GM12878 (cell line): ENCODE results near the gene MPRIP. TPM values are rescaled to one million over a fixed set of nuclear protein-coding genes. Genes with fewer than 3 reads are reported as not detected.

Source experiments
- ATAC-seq: fragments of 200-7000 bp; cut with Tn5 transposase; 3 replicates; pipeline ENCODE4 v1.9.1; 2020; ENCODE audit warnings: mild to moderate bottlenecking, moderate library complexity
- BruUV-seq: library from RNA; stranded (reverse); fragments of 400-500 nt; replicated peaks from 2 replicates; lab custom pipeline; 2021; lab: Mats Ljungman, UMichigan
- CTCF ChIA-PET: fragments of 300-600 bp; sonication (Branson Sonifier 250); formaldehyde crosslinking; extraction: SDS; loops from one replicate; lab custom pipeline; 2021; ENCODE audit warnings: inconsistent platforms; lab: Yijun Ruan, JAX
- POLR2A ChIA-PET: fragments of 350-600 bp; formaldehyde crosslinking; extraction: SDS; loops from one replicate; lab custom pipeline; 2021; ENCODE audit warnings: inconsistent platforms; lab: Charles Lee
- RAD21 ChIA-PET: fragments of 300-600 bp; sonication (Branson Sonifier 250); formaldehyde crosslinking; loops from one replicate; lab custom pipeline; 2023; ENCODE audit warnings: antibody characterized with exemption; ENCODE audit not compliant: unreplicated experiment; lab: Charles Lee
- SMC1A ChIA-PET: fragments of 300-600 bp; sonication (Branson Sonifier 250); formaldehyde crosslinking; loops from one replicate; lab custom pipeline; 2023; ENCODE audit not compliant: unreplicated experiment, uncharacterized antibody; lab: Charles Lee
- DNase-seq: peaks from one replicate; pipeline ENCODE4 v3.0.0-alpha.2; 2011; ENCODE audit warnings: low read depth, low spot score
- FAIRE-seq: peaks from 3 replicates; lab custom pipeline; 2011; peaks lifted over from hg19 to GRCh38; lab: Jason Lieb, UNC
- H2AFZ ChIP-seq: 2 replicates; pipeline ENCODE4 v1.6.0; 2011; ENCODE audit warnings: low read depth, low read length, control low read depth; ENCODE audit not compliant: control insufficient read depth
- H3K27ac ChIP-seq: 2 replicates; pipeline ENCODE4 v1.5.1; 2011; ENCODE audit warnings: control low read depth; ENCODE audit not compliant: control insufficient read depth, insufficient read depth
- H3K27me3 ChIP-seq, 2 experiments: replicated peaks in 1 of 2; 2 replicates each; pipeline versions ENCODE4 v1.6.0 to v1.6.1; 2011; ENCODE audit warnings: low read length in 1 of 2; ENCODE audit not compliant: control insufficient read depth in 2 of 2, insufficient read depth in 2 of 2
- H3K36me3 ChIP-seq, 2 experiments: 2 replicates each; pipeline ENCODE4 v1.5.1; 2011; ENCODE audit warnings: low read length in 1 of 2; ENCODE audit not compliant: control insufficient read depth in 2 of 2, insufficient read depth in 2 of 2
- H3K4me1 ChIP-seq: 2 replicates; pipeline ENCODE4 v1.6.1; 2011; ENCODE audit warnings: mild to moderate bottlenecking, low read length, moderate library complexity, mixed read lengths; ENCODE audit not compliant: control insufficient read depth, insufficient read depth
- H3K4me2 ChIP-seq: 2 replicates; pipeline ENCODE4 v1.6.0; 2011; ENCODE audit warnings: control low read depth; ENCODE audit not compliant: control insufficient read depth, insufficient read depth
- H3K4me3 ChIP-seq: fragments of 200-600 bp; sonication (generic); 2 replicates; pipeline ENCODE4 v1.5.1; 2016
- H3K79me2 ChIP-seq: 2 replicates; pipeline ENCODE4 v1.6.0; 2011; ENCODE audit warnings: low read length; ENCODE audit not compliant: control insufficient read depth, insufficient read depth
- H3K9ac ChIP-seq: 2 replicates; pipeline ENCODE4 v1.8.0; 2011; ENCODE audit warnings: low read length, control low read depth, mixed read lengths; ENCODE audit not compliant: control insufficient read depth, insufficient read depth
- H3K9me3 ChIP-seq: replicated peaks from 3 replicates; pipeline ENCODE4 v1.5.1; 2011; ENCODE audit warnings: mild to moderate bottlenecking, low read length; ENCODE audit not compliant: control insufficient read depth, insufficient read depth
- H4K20me1 ChIP-seq: 2 replicates; pipeline ENCODE4 v1.6.0; 2011; ENCODE audit not compliant: control insufficient read depth, insufficient read depth
- MTA3 ChIP-seq: IDR thresholded peaks from 2 replicates; pipeline ENCODE4 v1.6.1; 2012; ENCODE audit warnings: low read length, inconsistent platforms, borderline replicate concordance
- RB1 ChIP-seq: fragments of 450-650 bp; formaldehyde crosslinking; IDR thresholded peaks from 2 replicates; pipeline ENCODE4 v1.6.1; 2017; ENCODE audit warnings: mild to moderate bottlenecking, borderline replicate concordance
- RUNX3 ChIP-seq: IDR thresholded peaks from 2 replicates; pipeline ENCODE4 v1.6.1; 2012; ENCODE audit warnings: low read length, inconsistent platforms
- SPI1 ChIP-seq: IDR thresholded peaks from 2 replicates; pipeline ENCODE4 v1.6.1; 2011; ENCODE audit warnings: low read depth, mild to moderate bottlenecking, low read length, moderate library complexity, borderline replicate concordance; ENCODE audit not compliant: insufficient read depth
- ZNF622 ChIP-seq: fragments of 450-650 bp; IDR thresholded peaks from 2 replicates; pipeline ENCODE4 v1.6.1; 2017; ENCODE audit warnings: mild to moderate bottlenecking, inconsistent platforms
- ZSCAN29 ChIP-seq: fragments of 450-650 bp; IDR thresholded peaks from 2 replicates; pipeline ENCODE4 v1.6.1; 2017; ENCODE audit warnings: mild to moderate bottlenecking, moderate library complexity
- WGBS: methylation state at CpG from one replicate; pipeline ENCODE4 v1.1.6; 2016; ENCODE audit warnings: low lambda C conversion rate; ENCODE audit not compliant: insufficient replicate concordance, insufficient coverage; ENCODE audit errors: missing lambda C conversion rate; 5-methylcytosine and 5-hydroxymethylcytosine counted together
- in situ Hi-C: fragments of 300-500 bp; cut with MboI; formaldehyde crosslinking; loops from 9 replicates; pipeline ENCODE4 v1.14.3; 2018; ENCODE audit warnings: mixed read lengths
- intact Hi-C: fragments of 100-400 bp; cut with micrococcal nuclease; formaldehyde crosslinking; loops from one replicate; pipeline ENCODE4 v1.14.2; 2022; ENCODE audit not compliant: unreplicated experiment
- polyA plus RNA-seq, 11 experiments: library from polyadenylated mRNA; depleted of rRNA in 4 of 11; unstranded in 6 of 11; stranded (reverse) in 5 of 11; fragments of >200 nt; fragmentation: Nextera tagmentation in 4 of 11; fragmentation: Illumina TruSeq in 1 of 11; extraction: Ambion mirVana in 4 of 11; extraction: Trizol in 1 of 11; gene quantifications; 1 replicate in 1 of 11; 2 replicates in 10 of 11; pipeline versions ENCODE4 v1.2.1 to v1.2.3, GENCODE V29; 2011 to 2016; ENCODE audit warnings: inconsistent platforms in 2 of 11, missing spikeins in 2 of 11, low read depth in 1 of 11
- total RNA-seq, 4 experiments: library from RNA; depleted of rRNA in 3 of 4; stranded (reverse); fragments of >200 nt in 3 of 4; fragmentation: Illumina TruSeq in 1 of 4; extraction: Trizol in 1 of 4; gene quantifications; 2 replicates each; pipeline versions ENCODE4 v1.2.1 to v1.2.3, GENCODE V29; 2013 to 2021
- TF ChIP-seq, protein P1 (sequence below): fragments of 450-650 bp; IDR thresholded peaks from 2 replicates; pipeline ENCODE4 v1.6.1; 2017; ENCODE audit warnings: mild to moderate bottlenecking, low read depth, inconsistent platforms; ENCODE audit not compliant: poor library complexity, severe bottlenecking

The MPRIP gene
- total and polyA plus RNA-seq, 10 of the 15 experiments (the other 5 are each of a cell fraction or from before 2014, with no cell fraction given), result 16.5 to 168 (median 71.7) TPM

DNA sequence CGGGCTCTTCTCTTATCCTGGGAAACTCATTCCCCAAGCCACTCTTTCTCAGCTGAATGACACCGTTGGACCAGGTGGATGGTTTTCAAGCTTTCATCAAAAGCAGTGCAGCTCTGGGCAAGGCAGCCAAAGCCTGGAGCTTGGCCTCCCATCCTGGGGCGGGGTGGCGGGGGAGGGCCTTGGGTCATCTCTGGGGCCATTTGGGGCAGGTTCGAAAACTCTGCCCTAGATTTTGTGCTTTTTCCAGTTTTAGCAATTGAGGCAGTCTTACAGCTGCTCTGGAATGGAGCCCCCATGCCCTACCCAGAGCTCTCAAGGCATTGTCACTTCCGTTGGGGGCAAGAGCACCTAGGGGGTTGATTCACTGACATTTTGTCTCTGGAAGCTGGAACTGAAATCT, 9.1 kb downstream of the MPRIP start (continued):
- TF ChIP-seq, protein P1, sequence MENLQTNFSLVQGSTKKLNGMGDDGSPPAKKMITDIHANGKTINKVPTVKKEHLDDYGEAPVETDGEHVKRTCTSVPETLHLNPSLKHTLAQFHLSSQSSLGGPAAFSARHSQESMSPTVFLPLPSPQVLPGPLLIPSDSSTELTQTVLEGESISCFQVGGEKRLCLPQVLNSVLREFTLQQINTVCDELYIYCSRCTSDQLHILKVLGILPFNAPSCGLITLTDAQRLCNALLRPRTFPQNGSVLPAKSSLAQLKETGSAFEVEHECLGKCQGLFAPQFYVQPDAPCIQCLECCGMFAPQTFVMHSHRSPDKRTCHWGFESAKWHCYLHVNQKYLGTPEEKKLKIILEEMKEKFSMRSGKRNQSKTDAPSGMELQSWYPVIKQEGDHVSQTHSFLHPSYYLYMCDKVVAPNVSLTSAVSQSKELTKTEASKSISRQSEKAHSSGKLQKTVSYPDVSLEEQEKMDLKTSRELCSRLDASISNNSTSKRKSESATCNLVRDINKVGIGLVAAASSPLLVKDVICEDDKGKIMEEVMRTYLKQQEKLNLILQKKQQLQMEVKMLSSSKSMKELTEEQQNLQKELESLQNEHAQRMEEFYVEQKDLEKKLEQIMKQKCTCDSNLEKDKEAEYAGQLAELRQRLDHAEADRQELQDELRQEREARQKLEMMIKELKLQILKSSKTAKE, result no peak
- TF ChIP-seq ZSCAN29 (no peak), RB1 (no peak), ZNF622 (no peak), MTA3 (no peak)

DNA sequence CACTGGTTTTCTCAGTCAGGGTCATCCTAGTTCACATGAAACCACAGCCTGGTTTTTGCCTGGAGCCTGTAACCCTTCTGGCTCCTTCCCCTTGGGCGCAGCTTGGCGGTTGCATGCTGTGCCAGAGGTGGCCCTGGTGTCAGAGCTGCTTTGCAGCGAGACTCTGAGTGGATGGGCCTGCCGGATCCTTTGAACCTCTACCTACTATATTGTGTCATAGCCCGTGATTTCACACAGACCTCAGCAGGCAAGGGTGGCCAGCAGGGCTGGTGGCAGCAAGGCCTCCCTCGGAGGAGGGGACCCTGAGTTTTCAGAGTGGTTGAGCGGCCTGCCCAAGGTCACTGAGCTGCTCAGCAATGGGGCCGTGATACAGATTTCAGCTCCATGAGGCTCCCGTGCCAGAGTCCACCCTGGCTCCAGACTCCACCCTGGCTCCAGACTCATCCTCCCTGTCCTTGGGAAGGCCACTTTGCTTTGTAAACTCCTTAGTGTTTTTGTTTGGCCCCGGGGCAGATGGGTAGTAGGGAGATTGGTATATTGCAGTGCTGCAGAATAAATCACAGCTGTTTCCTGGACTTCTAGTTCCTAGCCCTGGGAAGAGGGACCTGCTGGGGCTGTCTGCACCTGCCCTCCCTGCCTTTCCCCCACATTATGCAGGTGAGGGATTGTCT, 9.7 kb downstream of the MPRIP start:
- Histone ChIP-seq H2AFZ (no peak overlapping the region), H3K27ac (no peak overlapping the region), H4K20me1 (peaks cover 10% of the 10 kb centered on the region; the same call in 1 of the 2 replicates), H3K79me2 (peaks cover 71% of the 10 kb centered on the region), H3K4me2 (peak overlapping the region; percentile 28; the same call in 1 of the 2 replicates), H3K9ac (no peak overlapping the region), H3K4me1 (peaks cover 22% of the 10 kb centered on the region), H3K9me3 (no peaks in the 10 kb centered on the region), H3K4me3 (no peak overlapping the region), H3K27me3 (no peaks in the 10 kb centered on the region), H3K36me3 (peaks cover 4 to 5% of the 10 kb centered on the region in 2 experiments)
- SMC1A ChIA-PET, result interaction anchor here (1.6 kb wide), 1 partner anchor 17 kb away, joined by 6 read pairs; no protein-coding TSS in a partner anchor
- RAD21 ChIA-PET, result no interaction called here
- TF ChIP-seq RUNX3 (peak; percentile 36), SPI1 (no peak)
- FAIRE-seq (no peak), ATAC-seq (no peak), DNase-seq (no peak)
- POLR2A ChIA-PET, result no interaction called here
- CTCF ChIA-PET, result no interaction called here
- in situ Hi-C loops, result no loop called here
- intact Hi-C loops, result no loop called here
- BruUV-seq, result no TSS peak
- WGBS, result 89% methylated on average over 10 of the region's 10 CpGs
